HG02623 (cell line): ENCODE measurements around the gene DBNL.
A peak's percentile ranks its signal among the peaks of the same experiment; 100 is the strongest.

Experiments used
- ATAC-seq: cut with Tn5 transposase; IDR thresholded peaks from one replicate; pipeline ENCODE4 v1.9.1; 2021; ENCODE audit warnings: moderate library complexity; ENCODE audit not compliant: unreplicated experiment

DBNL gene

DNA sequence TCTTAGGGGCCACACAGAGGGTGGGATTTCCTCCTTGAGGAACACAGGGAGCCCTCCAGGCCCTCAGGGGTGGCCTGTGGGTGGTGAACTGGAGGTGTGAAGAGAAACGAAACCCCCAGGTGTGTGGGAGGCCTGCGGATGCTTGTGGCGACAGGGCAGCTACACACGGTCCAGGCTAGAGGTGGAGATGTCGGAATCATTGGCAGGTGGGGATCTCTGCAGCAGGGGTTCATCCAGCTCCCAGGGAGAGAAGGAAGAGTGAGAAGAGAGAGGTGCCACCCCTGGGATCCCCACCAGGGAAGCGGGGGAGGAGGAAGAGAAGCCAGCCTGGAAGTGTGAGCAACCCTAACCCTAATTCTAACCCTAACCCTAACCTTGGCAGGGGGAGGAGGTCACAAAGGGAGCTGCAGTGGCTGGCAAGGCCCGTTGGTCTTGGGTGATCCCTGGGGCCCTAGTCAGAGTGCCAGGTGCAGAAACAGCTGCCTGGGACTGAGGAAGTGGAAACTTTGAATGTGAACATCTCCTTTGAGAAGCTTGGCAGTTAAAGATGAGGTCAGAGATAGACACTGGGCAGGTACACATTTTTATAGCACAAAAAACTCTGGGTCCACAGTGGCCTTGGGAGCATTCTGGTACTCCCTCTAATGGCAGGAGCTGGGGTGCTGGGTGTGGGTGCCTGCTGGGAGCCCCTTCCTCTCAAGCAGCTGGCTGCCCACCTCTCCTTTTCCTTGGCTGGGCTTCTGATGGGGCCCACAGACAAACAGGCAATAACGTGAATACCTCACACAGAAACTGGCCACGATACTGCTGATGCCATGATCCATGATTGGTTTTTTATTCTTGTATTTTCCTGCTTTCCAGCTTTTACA, 52.8 kb downstream of the DBNL start:
- peak; percentile 54 for ATAC-seq

DNA sequence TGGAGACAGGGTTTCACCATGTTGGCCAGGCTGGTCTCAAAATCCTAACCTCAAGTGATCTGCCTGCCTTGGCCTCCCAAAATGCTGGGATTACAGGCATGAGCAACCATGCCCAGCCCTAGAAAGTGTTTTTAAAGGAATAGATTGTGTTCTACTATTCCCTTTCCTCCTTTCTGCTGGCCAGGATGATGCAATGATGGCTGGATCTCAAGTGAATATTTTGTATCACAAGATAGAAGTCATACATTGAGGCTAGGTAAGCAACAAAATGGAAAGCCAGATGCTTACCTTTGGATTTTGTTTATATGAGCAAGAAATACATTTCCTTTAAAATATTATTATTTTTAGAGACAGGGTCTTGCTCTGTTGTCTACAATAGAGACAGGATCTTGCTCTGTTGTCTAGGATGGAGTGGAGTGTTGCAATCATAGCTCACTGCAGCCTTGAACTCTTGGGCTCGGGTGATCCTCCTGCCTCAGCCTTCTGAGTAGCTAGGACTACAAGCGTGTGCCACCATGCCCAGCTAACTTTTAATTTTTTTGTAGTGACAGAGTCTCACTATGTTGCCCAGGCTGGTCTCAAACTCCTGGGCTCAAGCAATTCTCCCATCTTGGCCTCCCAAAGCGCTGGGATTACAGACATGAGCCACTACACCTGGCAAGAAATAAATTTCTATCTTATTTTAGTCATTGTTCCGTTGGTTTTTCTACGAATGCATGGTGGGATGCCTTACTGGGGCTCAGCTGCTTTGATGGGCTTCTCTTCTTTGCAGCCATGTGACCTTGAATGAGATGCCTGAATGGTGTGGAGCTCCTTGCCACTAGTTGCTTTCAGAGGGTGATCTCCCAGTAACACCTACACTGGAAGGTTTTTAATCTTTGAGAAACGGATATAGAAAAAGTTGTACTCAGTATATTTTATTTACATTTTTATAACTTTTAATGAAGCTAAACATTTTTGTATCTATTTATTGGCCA, 53.9 kb downstream of the DBNL start:
- ATAC-seq = no peak

DNA sequence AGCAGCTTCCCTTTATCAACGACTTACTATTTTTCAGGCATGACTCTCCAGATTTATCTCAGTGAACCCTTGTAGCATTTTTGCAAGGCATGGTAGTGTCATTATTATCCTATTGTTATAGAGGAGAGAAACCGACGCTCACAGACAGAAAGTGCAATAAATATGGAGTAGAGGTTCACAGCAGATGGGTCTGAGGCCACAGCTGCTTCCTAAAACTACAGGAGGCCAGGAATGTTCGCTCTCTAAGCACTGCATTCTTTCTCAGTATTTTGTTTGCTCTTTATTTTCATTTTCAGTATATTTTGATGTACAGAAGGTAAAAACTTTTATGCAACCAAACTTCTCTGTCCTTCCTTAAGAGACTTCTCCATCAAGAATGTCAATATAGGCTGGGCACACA, 55.2 kb downstream of the DBNL start:
- ATAC-seq = no peak

DNA sequence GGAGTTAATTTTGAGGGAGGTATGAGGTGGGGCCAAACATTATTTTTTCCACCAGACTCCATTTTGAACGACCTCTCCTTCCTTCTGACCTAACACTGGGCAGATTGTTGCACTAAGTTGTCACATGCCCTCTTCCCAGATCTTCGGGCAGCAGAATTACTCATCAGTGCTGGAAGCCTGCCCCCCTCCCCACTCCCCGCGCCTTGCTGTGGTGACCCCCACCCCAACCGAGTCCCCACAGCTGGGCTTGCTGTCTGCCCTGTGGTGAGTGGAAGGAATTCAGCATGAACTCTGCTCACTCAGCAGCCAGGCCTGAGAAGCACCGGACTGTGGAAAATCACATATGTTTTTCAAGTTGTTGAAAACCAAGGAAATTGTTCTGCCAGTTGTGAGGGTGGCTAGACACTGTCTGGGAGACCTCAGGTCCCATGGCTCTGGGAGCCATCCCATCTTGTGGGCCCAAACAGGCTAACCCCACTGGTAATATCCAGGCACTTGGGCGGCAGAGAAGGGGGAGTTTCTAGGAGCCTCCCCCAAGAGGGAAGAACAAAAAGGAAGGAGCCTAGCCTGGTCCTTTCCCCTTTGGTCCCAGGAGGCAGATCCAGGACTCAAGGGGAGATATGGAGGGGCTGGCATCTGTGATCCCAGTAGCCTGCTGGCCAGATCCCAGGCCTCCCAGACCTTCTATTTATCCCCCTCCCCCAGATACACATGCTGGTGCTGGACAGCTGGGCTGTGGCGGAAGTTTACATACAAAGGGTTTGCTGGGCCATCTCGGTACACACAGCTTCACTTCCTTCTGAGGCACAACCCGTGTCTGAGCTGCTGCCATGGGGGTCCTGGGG, 56.2 kb downstream of the DBNL start:
- ATAC-seq = no peak

DNA sequence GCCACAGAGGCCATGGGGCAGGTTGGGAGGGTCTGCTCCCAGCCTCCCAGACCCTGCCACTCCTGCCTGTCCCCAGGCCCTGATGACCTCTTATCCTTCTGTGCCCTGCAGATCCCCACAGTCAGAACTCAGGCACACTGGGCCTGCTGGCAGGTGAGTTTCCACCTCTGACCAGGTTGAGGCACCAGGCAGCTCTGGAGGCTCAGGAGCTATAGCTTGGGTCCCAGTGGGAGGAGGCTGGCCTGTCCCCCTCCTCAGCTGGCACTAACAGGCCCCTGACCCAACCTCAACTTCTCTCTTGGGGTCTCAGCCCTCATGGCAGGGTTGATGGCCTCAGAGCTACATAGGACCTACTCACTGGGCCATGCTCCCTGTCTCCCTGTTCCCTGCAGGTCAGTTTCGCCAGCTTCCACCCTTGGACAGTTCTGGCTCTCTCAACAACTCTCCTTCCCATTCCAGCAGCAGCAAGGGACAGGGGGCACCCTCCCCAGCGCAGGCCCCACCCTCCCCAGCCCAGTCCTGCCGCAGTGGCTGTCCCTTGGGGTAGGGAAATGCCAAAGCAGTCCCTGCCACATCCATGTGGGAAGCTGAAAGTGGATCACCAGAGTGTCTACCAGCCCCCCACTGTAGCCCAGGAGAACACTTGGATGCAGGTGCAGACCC, 56.9 kb downstream of the DBNL start:
- no peak for ATAC-seq

DNA sequence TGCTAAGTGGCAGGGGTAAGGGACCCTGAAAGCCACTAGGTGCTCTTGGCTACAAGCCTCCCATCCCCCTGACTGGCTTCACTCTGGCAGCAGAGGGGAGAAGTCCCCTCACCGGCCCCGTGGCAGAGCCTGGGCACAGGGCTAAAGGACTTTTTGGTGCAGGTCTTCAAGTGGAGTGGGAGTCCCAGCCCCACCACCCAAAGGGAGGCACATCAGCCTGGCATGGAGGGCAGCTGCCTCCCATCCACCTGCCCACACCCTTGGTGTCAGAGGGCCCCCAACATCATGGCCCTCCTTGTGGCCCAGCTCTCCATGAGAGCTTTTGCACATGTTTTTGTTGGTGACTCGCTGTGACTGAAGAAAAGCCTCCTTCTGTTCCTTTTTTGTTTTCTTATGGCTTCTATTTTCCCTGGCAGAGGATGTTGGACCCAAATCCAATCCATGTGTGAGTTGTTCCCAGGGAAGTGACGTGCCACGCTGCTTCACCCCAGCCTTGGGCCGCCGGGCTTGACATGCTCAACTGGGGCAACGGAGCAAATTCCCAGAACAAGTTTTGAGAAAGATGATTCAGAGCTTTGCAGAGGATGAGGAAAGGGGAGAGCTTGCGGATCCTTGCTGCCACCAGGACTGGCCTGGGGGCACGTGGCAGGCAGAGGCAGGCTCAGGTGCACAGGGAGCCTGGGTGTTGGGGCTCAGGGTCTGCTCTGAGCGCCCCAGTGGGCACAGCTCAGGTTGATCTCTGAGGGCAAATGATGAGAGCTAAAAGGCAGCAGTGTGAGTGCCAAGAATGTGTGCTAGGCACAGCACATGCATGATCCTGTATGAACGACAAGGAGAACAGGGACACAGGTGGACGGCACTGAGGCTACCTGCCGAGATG, 57.7 kb downstream of the DBNL start:
- ATAC-seq = no peak

DNA sequence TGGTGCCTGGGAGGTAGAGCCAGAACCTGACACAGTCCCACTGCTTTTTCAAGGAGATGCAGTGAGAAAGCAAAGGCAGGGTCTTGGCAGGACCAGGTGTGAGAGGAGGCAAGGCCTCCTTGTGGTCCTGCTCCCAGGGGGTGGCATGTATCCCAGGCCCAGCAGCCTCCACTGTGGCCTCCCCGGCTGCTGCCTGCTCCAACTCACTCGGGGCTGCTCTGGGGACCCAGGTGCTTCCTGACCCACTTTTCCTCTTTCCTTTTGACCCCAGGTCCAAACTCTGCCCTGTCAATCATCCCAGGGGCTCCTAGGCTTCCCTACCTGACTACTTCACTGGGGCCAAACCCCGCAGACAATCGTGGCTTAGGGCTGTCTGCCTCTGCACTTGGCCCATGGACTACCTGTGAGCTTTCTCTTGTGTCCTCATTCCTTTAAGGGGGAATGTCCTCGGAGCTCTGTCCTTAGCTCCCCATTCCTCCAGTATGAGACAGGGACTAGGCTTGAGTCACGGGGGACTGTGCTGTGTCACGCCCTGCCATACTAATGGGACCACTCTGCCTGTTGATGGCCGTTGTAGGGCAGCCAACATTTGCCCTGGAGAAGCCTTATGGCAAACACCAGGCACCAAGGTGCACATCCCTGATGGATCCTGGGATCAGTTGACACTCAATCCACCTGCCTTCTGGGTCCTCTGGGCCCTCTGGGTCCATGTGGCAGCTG, 58.5 kb downstream of the DBNL start:
- ATAC-seq = no peak

DNA sequence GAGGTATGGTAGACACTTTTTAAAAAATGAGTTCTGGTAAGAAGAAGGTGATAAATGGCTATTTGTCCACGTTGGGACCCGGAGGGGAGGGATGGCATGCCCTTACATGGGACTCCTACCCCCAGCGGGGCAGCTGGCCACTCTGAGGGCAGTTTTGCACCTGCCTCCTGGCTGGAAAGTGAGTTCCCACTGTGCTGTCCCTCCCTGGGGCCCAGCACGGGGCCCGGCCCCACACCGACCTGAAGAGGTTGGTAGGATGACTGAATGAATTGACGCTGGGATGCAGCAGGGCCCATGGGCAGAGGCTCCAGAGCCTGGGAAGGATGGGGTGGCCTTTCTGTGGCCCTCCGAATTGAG, 59.0 kb downstream of the DBNL start:
- no peak for ATAC-seq

DNA sequence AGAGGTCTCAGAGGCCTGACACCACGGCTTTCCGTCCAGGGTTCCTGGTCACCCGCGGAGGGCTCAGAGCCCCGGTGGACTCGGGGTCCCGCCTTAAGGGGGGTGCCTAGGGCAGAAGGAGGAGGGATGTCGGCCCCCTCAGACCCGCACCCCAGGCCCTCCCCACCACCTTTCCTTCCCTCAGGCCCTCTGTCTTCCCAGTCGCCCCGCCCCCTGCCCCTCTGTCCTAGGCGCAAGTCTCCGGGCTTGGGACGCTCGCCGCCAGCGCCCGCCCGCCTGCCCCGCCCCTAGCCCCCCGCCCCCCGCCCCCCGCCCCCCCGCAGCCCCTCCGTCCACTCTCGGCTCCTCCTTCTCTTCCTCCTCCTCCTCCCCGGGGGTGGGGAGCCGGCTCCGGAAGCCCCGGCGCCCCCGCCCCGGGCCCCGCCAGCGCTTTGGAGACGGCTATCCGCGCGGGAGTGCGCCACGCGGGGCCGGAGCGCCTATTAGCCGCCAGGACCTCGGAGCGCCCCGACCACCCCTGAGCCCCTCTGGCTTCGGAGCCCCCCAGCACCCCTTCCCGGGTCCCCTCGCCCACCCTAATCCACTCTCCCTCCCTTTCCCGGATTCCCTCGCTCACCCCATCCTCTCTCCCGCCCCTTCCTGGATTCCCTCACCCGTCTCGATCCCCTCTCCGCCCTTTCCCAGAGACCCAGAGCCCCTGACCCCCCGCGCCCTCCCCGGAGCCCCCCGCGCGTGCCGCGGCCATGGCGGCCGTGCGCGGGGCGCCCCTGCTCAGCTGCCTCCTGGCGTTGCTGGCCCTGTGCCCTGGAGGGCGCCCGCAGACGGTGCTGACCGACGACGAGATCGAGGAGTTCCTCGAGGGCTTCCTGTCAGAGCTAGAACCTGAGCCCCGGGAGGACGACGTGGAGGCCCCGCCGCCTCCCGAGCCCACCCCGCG, 59.7 kb downstream of the DBNL start, which contains the start of gene AEBP1:
AEBP1 (plus strand) TSS at position 423 of the 937 bp plus-strand sequence; CDS start at position 744, 321 bp downstream.
- no peak for ATAC-seq

DNA sequence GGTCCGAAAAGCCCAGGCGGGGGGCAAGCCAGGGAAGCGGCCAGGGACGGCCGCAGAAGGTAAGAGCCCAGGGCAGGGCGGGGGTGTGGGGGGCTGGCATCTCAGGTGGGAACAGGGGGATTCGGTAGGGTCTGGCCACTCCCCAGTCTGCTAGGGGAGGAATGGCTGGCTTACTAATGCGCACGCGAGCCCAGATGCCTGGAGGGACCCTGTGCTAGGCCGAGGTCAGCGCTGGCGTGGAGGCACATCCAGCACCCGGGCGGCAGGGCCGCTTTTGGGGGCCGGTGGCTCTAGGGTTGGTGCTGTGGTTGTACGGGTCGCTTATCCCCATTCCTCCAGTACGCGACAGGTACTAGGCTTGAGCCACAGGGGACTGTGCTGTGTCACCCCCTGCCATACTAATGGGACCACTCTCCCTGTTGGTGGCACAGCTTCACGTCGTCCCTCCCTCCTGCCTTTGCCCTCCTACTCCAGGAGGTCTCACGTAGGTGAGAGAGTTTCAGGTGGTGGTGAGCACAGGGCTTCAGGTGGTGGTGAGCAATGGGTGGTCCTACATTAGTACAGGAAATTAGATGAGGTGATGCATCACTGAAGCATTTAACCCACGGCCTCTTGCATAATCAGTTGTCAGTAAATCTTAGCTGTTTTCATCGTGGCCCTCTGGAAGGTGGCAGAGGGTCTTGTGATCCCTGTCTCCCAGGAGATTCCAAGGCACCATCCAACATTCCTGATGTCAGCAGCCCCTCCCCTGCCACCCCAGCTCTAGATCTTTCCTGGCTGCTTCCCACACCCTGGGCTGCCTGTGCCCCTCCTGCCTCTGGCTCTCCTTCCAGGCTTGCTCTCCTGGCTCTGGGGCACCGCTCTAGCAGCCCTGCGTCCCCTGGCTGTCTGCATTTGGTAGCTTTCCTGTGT, 60.6 kb downstream of the DBNL start:
- ATAC-seq = no peak

DNA sequence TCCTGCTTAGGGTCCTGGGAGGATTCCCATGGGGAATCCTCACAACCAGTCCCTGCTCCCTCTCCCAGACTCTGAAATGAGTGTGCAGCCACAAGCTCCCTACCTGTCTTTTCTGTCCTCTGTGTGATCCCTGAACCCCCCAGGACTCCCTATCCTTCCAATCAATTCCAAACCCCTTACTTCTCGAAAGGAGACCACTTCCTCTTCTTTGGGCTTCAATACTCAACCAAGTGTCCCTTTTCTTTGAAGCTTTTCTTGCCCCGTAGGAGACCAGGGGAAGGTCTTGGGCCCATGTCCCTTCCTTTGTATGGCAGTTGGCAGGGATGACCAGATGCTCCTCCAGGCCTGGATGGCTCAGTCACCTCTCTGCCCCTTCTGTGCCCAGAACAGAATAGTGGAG, 61.3 kb downstream of the DBNL start:
- ATAC-seq = no peak

DNA sequence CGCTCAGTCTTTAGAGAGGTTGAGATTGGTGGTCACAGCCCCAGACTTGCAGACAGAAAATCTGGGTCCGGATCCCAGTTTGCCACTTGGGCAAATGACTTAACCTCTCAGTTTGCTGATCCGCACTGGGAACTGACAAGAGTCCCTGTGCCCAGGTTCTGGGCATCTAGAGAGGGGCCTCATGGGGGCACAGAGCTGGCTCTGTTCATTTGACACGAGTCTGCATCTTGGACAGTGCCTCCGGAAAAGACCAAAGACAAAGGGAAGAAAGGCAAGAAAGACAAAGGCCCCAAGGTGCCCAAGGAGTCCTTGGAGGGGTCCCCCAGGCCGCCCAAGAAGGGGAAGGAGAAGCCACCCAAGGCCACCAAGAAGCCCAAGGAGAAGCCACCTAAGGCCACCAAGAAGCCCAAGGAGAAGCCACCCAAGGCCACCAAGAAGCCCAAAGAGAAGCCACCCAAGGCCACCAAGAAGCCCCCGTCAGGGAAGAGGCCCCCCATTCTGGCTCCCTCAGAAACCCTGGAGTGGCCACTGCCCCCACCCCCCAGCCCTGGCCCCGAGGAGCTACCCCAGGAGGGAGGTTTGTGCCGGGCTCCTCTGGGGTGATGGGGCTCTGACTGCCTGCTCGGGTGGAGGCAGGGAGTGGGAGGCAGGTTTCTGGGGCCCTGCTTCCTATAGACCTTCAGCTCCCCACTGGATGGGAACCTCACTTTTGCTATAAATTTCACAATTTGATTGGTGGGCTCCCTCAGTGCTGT, 62.0 kb downstream of the DBNL start:
- no peak for ATAC-seq

DNA sequence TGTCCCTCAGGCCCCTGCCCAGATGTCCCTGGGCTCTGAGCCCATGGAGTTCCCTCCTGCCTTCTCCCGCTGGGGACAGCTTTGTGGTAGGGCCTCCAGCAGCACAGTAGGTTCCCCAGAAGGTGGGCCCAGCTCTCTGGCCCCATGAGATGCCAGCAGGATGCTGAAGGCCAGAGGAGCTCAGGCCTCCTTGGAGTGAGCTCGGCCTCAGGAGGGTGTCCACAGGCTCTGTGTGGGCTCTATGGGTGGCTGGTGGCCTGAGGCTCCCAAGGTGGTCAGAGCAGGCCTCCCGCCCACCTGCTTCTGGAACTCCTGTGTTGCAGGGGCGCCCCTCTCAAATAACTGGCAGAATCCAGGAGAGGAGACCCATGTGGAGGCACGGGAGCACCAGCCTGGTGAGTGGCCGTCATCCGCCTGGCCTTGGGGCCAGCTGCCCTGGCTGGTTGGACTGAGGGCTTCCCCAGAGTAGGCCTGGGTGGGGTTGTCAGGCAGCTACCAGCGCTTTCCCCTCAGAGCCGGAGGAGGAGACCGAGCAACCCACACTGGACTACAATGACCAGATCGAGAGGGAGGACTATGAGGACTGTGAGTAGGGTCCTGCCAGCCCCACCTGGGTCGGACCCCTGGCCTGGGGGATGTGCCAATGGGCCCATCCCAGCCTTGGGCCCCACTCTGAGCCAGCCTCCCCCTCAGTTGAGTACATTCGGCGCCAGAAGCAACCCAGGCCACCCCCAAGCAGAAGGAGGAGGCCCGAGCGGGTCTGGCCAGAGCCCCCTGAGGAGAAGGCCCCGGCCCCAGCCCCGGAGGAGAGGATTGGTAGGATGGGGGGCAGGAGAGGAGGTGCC, 62.8 kb downstream of the DBNL start:
- ATAC-seq = no peak

DNA sequence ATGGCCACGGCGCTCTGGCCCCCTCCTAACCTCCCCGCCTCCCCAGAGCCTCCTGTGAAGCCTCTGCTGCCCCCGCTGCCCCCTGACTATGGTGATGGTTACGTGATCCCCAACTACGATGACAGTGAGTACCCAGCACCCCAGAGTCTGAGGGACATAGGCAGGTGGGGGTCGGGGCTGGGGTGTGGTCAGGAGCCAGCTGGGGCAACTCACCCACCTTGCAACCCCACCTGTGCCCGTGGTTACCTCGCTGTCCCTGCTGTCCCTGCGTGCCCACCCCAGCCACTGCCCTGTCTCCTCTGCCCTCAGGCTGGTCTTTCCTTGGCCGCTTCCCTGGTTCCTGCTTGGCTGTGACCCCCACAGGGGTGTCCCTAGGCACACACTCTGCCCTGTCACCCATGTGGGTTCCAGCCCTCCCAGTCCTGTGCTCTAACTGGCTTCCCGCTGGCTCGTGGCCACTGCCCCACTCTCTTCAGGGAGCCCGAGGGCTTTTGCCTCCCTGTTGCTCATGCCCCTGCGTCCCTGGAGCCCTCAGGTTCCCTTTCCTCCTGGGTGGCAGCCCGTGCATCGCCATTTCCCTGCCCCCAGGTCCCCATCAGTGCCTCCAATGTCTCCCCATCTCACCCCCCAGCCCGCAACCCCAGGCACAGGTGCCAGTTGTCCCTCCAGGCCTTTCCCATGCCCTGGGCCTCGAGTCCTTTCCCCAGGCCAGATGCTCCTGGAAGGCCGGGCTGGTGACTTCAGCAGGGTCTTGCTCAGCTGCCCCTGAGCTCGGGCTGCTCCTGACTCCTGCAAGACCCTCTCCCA, 63.7 kb downstream of the DBNL start:
- no peak for ATAC-seq
